Smooth muscle cell (in vitro differentiated cells): Measurements from ENCODE around the gene FSIP1. TPM values are rescaled to one million over a fixed set of nuclear protein-coding genes. Genes with fewer than 3 reads are reported as not detected.

Experiments
- DNase-seq: peaks from one replicate; lab custom pipeline; 2025; ENCODE audit not compliant: unreplicated experiment; lab: John Stamatoyannopoulos, UW
- H2AFZ ChIP-seq: fragments of 200-600 bp; sonication (generic); 2 replicates; pipeline ENCODE4 v1.6.0; 2016; ENCODE audit warnings: antibody characterized with exemption, low read depth, mild to moderate bottlenecking
- H3F3A ChIP-seq: fragments of 200-600 bp; sonication (generic); 2 replicates; pipeline ENCODE4 v1.6.0; 2017; ENCODE audit warnings: antibody characterized with exemption, low read depth
- H3K27ac ChIP-seq: fragments of 200-600 bp; sonication (generic); 2 replicates; pipeline ENCODE4 v1.5.1; 2016; ENCODE audit warnings: low read depth, mild to moderate bottlenecking
- H3K27me3 ChIP-seq: fragments of 200-600 bp; sonication (generic); 2 replicates; pipeline ENCODE4 v1.6.1; 2016; ENCODE audit warnings: low read depth, mild to moderate bottlenecking
- H3K36me3 ChIP-seq: fragments of 200-600 bp; sonication (generic); 2 replicates; pipeline ENCODE4 v1.5.1; 2016; ENCODE audit warnings: low read depth
- H3K4me1 ChIP-seq: fragments of 200-600 bp; sonication (generic); 2 replicates; pipeline ENCODE4 v1.5.1; 2016; ENCODE audit warnings: low read depth
- H3K4me2 ChIP-seq: fragments of 200-600 bp; sonication (generic); 2 replicates; pipeline ENCODE4 v1.6.0; 2016; ENCODE audit warnings: mild to moderate bottlenecking
- H3K4me3 ChIP-seq: fragments of 200-600 bp; sonication (generic); 2 replicates; pipeline ENCODE4 v1.5.1; 2016; ENCODE audit warnings: mild to moderate bottlenecking
- H3K79me2 ChIP-seq: fragments of 200-600 bp; sonication (generic); 2 replicates; pipeline ENCODE4 v1.6.0; 2016; ENCODE audit warnings: low read depth, mild to moderate bottlenecking
- H3K9ac ChIP-seq: fragments of 200-600 bp; sonication (generic); 2 replicates; pipeline ENCODE4 v1.6.0; 2016; ENCODE audit warnings: low read depth
- H3K9me3 ChIP-seq: fragments of 200-600 bp; sonication (generic); replicated peaks from 2 replicates; pipeline ENCODE4 v1.5.1; 2016; ENCODE audit warnings: low read depth
- H4K20me1 ChIP-seq: fragments of 200-600 bp; sonication (generic); 2 replicates; pipeline ENCODE4 v1.6.0; 2016; ENCODE audit warnings: low read depth
- CTCF ChIP-seq: fragments of 200-600 bp; sonication (generic); IDR thresholded peaks from 2 replicates; pipeline ENCODE4 v1.5.1; 2017; ENCODE audit warnings: borderline replicate concordance, mild to moderate bottlenecking, antibody characterized with exemption; ENCODE audit not compliant: insufficient read depth, poor library complexity, severe bottlenecking
- WGBS: methylation state at CpG from one replicate; pipeline ENCODE4 v1.1.7; 2016; ENCODE audit warnings: low lambda C conversion rate; 5-methylcytosine and 5-hydroxymethylcytosine counted together
- polyA plus RNA-seq: library from polyadenylated mRNA; unstranded; fragments of >200 nt; fragmentation: Nextera tagmentation; extraction: Ambion mirVana; gene quantifications from 2 replicates; pipeline ENCODE4 v1.2.1, GENCODE V29; 2016
- total RNA-seq: library from RNA; depleted of rRNA; stranded (reverse); fragments of >200 nt; gene quantifications from 2 replicates; pipeline ENCODE4 v1.2.3, GENCODE V29; 2014

The FSIP1 gene
- total and polyA plus RNA-seq, 2 experiments from 2014 or later = 0.13 to 0.43 TPM

GRCh38 chr15:39588531-39589192 is 194.0 kb downstream of the FSIP1 start:
- no peak overlapping the region for H3K9ac ChIP-seq
- H3K36me3 ChIP-seq = peaks cover 81% of the 10 kb centered on the region
- H3F3A ChIP-seq = peaks cover 83% of the 10 kb centered on the region
- H3K4me3 ChIP-seq = no peak overlapping the region
- no peaks in the 10 kb centered on the region for H3K27me3 ChIP-seq
- no peak for DNase-seq
- TF ChIP-seq CTCF = no peak
- H3K4me1 ChIP-seq = no peaks in the 10 kb centered on the region
- H3K4me2 ChIP-seq = no peak overlapping the region
- peaks cover 14% of the 10 kb centered on the region for H3K79me2 ChIP-seq
- H4K20me1 ChIP-seq = peaks cover 100% of the 10 kb centered on the region
- 97% methylated on average over 13 of the region's 13 CpGs for WGBS
- no peak overlapping the region for H2AFZ ChIP-seq
- H3K9me3 ChIP-seq = no peaks in the 10 kb centered on the region
- no peak overlapping the region for H3K27ac ChIP-seq

- Histone ChIP-seq H3K27ac (no peak overlapping the region), H3K4me2 (no peak overlapping the region), H3K4me1 (no peaks in the 10 kb centered on the region), H3F3A (peaks cover 81% of the 10 kb centered on the region), H2AFZ (no peak overlapping the region), H3K9me3 (no peaks in the 10 kb centered on the region), H3K79me2 (peaks cover 22% of the 10 kb centered on the region), H3K36me3 (peaks cover 74% of the 10 kb centered on the region), H3K9ac (no peak overlapping the region), H4K20me1 (peaks cover 100% of the 10 kb centered on the region), H3K27me3 (no peaks in the 10 kb centered on the region), H3K4me3 (no peak overlapping the region)
- no peak for TF ChIP-seq CTCF
- 75% methylated on average over 13 of the region's 13 CpGs for WGBS
- DNase-seq = no peak
These were observed 194.7 kb downstream of the FSIP1 start for GRCh38 chr15:39587731-39588530.

- TF ChIP-seq CTCF = no peak
- Histone ChIP-seq H2AFZ (no peak overlapping the region), H3K9ac (no peak overlapping the region), H3K79me2 (peaks cover 29% of the 10 kb centered on the region), H3K27me3 (no peaks in the 10 kb centered on the region), H4K20me1 (peaks cover 100% of the 10 kb centered on the region), H3F3A (peaks cover 79% of the 10 kb centered on the region), H3K4me1 (no peaks in the 10 kb centered on the region), H3K27ac (peak overlapping the region; percentile 24), H3K9me3 (no peaks in the 10 kb centered on the region), H3K36me3 (peaks cover 70% of the 10 kb centered on the region), H3K4me3 (no peak overlapping the region), H3K4me2 (no peak overlapping the region)
- no peak for DNase-seq
- WGBS = 91% methylated on average over 17 of the region's 17 CpGs
These were observed 195.4 kb downstream of the FSIP1 start for GRCh38 chr15:39587096-39587721.
